Cerebellar cortex (tissue), 1 donor: ENCODE measurements around the gene FOXI1.
"Not testable (repeated sequence)": the region's sequence is repeated elsewhere in the genome, so short reads cannot be mapped to it uniquely, and the experiment has no call there.

ENCODE experiments used
- DNase-seq: peaks from one replicate; pipeline ENCODE4 v3.0.0-alpha.2; 2015; ENCODE audit warnings: low spot score

FOXI1 gene

GRCh38 chr5:170126626-170127025, 20.9 kb downstream of the FOXI1 start:
- DNase-seq: no peak

DNA sequence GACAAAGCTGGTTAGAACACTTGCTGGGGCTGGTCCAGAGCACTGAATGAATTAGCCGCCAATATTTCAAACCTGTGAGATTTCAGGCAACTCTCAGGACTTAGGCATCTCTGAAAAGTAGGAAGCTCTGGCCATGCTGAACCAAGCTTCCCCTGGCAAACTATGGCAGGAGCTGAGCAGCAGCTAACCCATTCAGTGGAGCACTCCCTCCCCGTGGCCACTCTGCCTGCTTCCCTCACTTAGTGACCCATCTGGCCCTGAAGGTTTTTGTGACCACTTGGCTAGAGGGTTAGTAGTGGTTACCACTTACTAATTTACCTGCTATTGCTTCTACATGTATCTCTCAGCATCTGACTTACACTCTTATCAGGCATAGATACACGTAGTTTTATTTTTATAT, 25.5 kb downstream of the FOXI1 start:
- no peak for DNase-seq

DNA sequence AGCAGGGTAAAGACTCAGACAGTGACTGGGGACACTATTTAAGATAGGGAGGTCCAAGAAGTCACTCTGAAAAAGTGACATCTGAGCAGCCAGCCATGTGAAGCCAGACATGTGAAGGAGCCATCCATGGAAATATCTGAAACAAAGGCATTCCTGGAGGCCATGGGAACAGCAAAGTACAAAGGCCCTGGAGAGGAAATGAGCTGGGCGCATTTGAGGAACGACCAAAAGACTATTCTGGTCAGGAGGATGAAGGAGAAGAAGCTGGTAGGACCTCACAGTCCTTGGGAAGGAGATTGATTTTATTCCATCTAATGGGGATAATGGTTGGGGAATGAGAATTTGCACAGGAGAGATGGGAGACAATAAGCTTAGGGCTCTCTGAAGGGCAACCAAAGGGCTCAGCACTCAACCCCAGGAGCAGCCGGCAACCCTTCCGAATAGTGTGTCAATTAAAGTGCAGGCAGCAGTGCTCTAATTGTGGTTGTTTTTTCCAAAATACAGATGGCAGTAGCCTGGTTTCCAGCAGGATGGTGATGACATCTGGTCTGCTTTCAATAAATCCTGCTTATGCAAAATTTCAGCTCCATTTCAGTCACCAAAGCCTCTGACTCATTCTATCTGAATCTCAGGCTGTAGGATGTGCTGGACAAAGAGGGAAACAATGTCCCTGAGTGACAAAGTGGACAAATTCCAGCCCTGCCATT, 26.7 kb downstream of the FOXI1 start:
- DNase-seq: no peak

GRCh38 chr5:170132976-170133448, 27.3 kb downstream of the FOXI1 start:
- DNase-seq: no peak

- no peak for DNase-seq
These were observed 30.2 kb downstream of the FOXI1 start for GRCh38 chr5:170135796-170136490.

DNA sequence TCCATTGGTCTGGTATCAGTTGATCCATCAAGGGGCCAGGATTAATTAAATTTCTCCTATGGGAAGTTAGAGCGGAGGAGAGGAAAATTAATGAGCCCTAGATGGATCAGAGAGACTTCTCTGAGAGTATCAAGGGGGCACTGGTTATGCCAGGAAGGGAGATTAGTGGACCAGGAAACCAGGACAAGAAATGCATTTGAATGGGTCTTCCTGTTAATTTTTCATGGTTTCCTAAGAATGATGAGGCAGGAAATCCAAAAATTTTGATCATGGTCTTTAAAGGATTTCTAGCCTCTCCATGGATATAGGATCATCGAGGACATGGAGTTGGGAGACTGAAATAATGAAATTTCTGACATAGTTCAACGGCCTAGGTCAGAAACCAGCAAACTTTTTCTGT, 30.8 kb downstream of the FOXI1 start:
- DNase-seq: no peak

- DNase-seq: no peak
These were observed 32.1 kb downstream of the FOXI1 start for GRCh38 chr5:170137694-170138214.

DNA sequence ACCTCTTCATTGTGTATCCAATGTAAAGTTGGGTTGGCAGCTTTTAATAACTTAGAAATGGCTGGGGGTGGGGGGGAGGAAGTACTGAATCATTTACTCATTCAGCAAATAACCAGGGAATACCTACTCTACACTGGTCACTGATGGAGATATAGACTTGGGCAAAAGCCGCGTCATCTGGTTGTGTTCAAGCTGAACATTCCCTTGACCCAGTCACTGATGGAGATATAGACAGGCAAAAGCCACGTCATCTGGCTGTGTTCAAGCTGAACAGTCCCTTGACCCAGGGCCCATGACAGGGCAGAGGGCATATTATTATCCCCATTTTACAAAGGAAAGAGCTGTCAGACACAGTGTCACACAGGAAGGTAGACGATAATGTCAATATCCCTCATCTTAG, 32.6 kb downstream of the FOXI1 start:
- DNase-seq: no peak

DNA sequence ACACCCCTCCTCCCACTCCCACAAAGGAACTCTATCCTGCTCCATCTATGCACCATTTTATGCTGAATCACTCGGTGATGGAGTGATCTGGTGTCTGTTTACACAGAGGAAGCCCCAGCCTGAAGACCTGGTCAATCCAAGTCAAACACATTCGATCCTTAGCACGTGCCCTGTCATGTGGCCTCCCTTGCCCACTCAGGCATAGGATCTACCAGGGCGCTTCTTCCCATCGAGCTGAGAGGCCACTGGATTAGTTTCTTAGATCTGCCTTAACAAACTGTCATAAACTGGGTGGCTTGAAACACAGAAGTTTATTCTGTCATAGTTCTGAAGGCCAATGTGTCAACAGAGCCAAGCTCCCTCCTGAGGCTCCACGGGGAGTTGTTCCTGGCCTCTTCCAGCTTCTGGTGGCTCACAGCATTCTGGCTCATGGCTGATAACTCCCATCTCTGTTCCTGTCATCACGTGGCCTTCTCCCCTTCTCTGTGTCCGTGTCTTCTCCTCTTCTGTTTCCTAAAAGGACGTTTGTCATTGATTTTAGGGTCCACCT, 34.2 kb downstream of the FOXI1 start:
- DNase-seq: no peak

DNA sequence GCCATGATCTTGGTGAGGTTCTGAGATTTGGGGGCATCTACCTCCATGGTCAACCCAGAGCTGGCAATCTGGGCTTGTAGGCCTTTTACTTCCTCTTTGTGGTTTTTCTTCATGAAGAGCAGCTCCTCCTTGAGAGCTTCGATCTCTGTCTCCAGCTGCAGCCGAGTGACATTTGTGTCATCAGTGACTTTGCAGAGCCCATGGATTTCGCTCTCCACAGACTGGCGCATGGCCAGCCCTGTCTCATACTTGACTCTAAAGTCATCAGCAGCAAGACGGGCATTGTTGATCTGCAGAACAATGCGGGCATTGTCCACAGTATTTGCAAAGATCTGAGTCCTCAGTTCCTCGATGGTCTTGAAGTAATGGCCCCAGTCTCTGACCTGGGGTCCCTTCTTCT, 35.5 kb downstream of the FOXI1 start:
- not testable (repeated sequence) for DNase-seq

DNA sequence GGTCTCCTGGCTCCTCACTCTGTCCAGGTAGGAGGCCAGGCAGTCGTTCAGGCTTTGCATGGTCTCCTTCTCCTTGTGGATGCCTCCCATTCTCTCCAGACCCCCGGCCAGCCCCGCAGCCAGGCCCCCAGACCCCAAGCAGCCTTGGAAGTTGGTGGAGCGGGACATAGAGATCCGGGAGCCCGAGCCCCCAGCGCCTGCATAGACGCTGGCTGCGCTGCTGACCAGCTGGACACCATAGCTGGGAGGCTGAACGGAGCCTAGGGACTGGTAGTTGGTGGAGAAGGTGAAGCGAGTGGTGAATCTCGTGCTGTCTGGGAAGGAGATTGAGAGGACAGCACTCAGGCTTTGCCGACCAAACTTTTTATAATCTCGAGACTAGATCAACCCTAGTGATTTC, 35.9 kb downstream of the FOXI1 start:
- no peak for DNase-seq

- no peak for DNase-seq
These were observed 36.5 kb downstream of the FOXI1 start for GRCh38 chr5:170142196-170142595.

GRCh38 chr5:170143091-170143490, 37.4 kb downstream of the FOXI1 start:
- no peak for DNase-seq

DNA sequence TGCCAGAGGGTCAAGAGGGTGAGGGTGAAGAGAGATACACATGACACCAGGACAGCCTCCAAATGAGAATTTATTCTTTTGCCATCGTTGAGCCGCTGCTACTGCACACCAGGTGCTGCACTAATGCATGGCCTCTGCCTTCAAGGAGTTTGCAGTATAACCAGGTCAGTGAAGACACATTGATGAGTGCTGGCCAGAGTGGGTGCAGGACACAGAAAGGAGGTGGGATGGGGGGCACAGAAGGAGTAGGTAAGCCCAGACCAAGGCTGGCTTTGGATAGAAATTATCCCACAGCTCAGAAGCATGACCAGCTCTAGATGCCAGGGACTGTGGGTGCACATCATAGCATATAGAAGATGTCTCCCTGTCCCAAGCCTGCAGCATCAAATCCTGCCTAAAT, 38.0 kb downstream of the FOXI1 start:
- DNase-seq: no peak

GRCh38 chr5:170144286-170145023, 38.8 kb downstream of the FOXI1 start:
- DNase-seq: no peak

DNA sequence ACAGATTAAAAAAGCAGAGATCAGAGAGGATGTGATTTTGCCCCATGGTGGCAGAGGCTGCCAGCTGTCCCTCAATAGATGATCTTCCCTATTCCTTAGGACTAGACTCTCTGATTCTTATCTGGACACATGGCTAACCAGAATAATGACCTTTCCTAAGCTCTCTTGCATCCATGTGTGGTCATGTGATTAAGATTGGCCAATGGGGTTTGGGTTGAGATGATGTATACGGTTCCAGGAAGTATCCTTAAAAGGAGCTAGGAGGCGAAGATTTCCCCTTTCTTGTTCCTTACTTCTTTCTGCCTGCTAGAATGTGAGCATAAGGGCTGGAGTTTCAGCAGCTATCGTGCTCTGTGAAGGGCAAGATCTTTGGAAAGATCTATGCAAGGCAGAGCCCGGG, 39.8 kb downstream of the FOXI1 start:
- DNase-seq: no peak

DNA sequence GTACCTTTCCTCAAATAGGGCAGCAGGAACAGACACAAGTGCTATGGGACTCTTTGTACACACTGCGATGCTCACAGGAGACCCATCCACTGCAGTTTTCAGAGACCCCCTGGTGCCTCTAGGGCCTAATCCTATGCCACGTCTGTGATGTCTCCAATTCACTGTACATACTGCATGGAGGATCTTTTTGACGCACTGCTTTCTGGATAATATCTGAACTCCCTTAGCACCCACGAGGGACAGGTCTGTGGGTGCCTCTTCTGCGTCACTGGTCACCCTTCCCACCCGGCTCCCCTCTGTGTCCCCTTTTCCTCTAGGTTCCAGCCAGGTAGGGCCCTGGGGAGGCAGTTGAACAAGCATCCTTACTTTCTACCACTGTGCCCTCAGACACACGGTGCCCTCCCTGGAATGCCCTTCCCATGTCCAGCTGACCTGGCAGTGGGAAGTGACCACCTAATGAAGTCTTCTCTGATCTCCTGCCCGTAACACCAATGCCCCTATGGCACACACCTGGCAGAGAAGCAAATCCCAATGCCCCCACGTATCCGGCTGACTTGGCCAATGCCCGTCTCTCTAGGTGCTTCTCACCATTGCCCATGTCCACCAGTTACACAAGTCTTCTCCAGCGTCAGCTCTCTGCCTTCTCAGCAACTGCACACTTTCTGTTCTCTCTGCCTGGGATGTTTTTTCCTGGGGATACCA, 41.5 kb downstream of the FOXI1 start:
- no peak for DNase-seq

GRCh38 chr5:170147753-170148264, 42.1 kb downstream of the FOXI1 start:
- no peak for DNase-seq

DNA sequence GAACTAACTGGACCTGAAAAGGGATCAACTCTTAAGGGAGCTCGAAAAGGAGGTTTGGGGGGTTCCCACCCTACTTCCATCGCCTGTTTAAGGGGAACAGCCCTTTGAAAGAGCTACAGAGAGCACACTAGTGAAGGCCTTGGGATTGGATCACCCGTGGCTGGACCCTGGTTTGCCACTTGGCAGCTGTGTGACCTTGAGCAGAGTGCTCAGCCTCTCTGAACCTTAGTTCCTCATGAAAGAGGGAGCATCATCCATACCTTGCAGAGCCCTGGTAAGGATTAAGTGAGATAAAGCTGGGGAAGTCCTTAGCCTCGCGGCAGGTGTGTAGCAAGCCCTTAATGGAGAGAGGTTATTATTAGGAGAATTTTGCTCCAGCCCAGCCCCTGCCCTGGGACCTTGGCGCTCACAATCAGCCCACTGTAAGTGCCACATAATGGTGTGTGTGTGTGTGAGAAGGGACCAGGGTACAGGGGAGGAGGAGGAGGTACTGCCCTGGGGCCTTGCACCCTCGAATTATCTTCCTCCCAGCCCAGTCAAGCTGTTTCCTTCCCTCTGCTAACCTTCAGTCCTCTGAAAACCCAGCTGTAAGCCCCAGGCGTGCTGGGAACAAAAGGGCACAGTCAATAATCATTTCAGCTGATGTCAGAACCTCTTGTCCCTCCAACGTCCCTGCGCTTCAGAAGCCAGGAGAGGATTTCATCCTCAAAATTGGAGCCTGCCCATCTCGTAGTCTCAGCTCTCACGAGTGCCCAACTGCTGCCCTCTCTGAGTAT, 42.9 kb downstream of the FOXI1 start:
- no peak for DNase-seq

DNA sequence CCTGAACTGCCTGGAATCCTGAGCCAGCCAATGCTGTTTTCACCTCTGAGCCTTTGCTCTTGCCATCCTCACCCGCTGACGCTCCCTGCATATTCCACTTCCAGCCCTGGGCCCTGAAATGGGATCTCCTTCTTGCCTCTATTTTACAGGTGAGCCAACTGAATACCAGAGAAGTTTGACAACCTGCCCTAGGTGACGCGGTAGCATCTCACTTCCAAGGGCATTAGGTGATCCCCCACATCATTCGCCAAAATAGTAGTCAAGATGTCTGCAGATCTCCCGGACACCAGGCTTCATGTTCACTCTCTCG, 43.5 kb downstream of the FOXI1 start:
- no peak for DNase-seq

GRCh38 chr5:170150713-170151096, 45.0 kb downstream of the FOXI1 start:
- DNase-seq: no peak
